Prostate gland (tissue), 2 donors: Measurements from ENCODE around the gene GAS6. TPM values are rescaled to one million over a fixed set of nuclear protein-coding genes. Genes with fewer than 3 reads are reported as not detected.

ENCODE experiments used
- DNase-seq: peaks from one replicate; pipeline ENCODE4 v3.0.0-alpha.2; 2019; ENCODE audit warnings: low spot score
- H3K27ac ChIP-seq, 2 donors: fragments of 200-600 bp; sonication (generic); 2 replicates each; pipeline ENCODE4 v1.5.1; 2017 to 2019
- H3K27me3 ChIP-seq: fragments of 200-600 bp; sonication (generic); replicated peaks from 2 replicates; pipeline ENCODE4 v1.5.1; 2019; ENCODE audit not compliant: insufficient read depth
- H3K36me3 ChIP-seq, 2 donors: fragments of 200-600 bp; sonication (generic); 1 replicate in 1 of 2; 2 replicates in 1 of 2; pipeline versions ENCODE4 v1.5.1 to v1.8.1; 2017 to 2019
- H3K4me1 ChIP-seq: fragments of 200-600 bp; sonication (generic); replicated peaks from 2 replicates; pipeline ENCODE4 v1.5.1; 2019
- H3K4me3 ChIP-seq, 2 donors: fragments of 200-600 bp; sonication (generic); 2 replicates each; pipeline ENCODE4 v1.5.1; 2017 to 2019
- H3K9me3 ChIP-seq: fragments of 200-600 bp; sonication (generic); 2 replicates; pipeline ENCODE4 v1.5.1; 2017
- POLR2A ChIP-seq: fragments of 450-650 bp; IDR thresholded peaks from one replicate; pipeline ENCODE4 v1.6.1; 2016; ENCODE audit warnings: antibody characterized with exemption, mild to moderate bottlenecking
- POLR2AphosphoS5 ChIP-seq: sonication (generic); formaldehyde crosslinking; IDR thresholded peaks from one replicate; pipeline ENCODE4 v1.6.1; 2017; ENCODE audit warnings: antibody characterized with exemption
- WGBS: methylation state at CpG from one replicate; pipeline ENCODE4 v1.1.5; 2018; 5-methylcytosine and 5-hydroxymethylcytosine counted together
- intact Hi-C: fragments of 100-400 bp; cut with DNase I; formaldehyde crosslinking; loops from one replicate; pipeline ENCODE4 v1.14.2; 2022
- total RNA-seq, 2 donors: library from RNA; depleted of rRNA; stranded (reverse); fragments of >200 nt; gene quantifications; one replicate each; pipeline ENCODE4 v1.1.0, GENCODE V29; 2016
- TF ChIP-seq, protein P1 (sequence below), 4 experiments: fragments of 200-600 bp in 2 of 4; fragments of 450-650 bp in 2 of 4; sonication (generic) in 2 of 4; IDR thresholded peaks; 1 replicate in 3 of 4; 2 replicates in 1 of 4; pipeline ENCODE4 v1.5.1; 2016 to 2019; ENCODE audit warnings: antibody characterized with exemption in 4 of 4, mild to moderate bottlenecking in 2 of 4, moderate library complexity in 2 of 4

Gene GAS6
- total RNA-seq, 2 donors from 2014 or later = 116 to 432 TPM

GRCh38 chr13:113902986-113903775, 39.3 kb upstream of the GAS6 start:
- Histone ChIP-seq H3K9me3 (no peaks in the 10 kb centered on the region), H3K4me1 (no peaks in the 10 kb centered on the region), H3K27me3 (no peaks in the 10 kb centered on the region), H3K4me3 (no peak overlapping the region), H3K36me3 (no peaks in the 10 kb centered on the region), H3K27ac (no peak overlapping the region)
- intact Hi-C loops = loop anchor here (5.0 kb wide), 1 partner anchor 41 kb away; the partner anchor contains the start of gene GAS6
- TF ChIP-seq POLR2AphosphoS5 (no peak), POLR2A (no peak)
- TF ChIP-seq, protein P1, sequence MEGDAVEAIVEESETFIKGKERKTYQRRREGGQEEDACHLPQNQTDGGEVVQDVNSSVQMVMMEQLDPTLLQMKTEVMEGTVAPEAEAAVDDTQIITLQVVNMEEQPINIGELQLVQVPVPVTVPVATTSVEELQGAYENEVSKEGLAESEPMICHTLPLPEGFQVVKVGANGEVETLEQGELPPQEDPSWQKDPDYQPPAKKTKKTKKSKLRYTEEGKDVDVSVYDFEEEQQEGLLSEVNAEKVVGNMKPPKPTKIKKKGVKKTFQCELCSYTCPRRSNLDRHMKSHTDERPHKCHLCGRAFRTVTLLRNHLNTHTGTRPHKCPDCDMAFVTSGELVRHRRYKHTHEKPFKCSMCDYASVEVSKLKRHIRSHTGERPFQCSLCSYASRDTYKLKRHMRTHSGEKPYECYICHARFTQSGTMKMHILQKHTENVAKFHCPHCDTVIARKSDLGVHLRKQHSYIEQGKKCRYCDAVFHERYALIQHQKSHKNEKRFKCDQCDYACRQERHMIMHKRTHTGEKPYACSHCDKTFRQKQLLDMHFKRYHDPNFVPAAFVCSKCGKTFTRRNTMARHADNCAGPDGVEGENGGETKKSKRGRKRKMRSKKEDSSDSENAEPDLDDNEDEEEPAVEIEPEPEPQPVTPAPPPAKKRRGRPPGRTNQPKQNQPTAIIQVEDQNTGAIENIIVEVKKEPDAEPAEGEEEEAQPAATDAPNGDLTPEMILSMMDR (IDR thresholded peaks at IDR 0.05) = no peak
- 79% methylated on average over 20 of the region's 20 CpGs for WGBS
- no peak for DNase-seq

DNA sequence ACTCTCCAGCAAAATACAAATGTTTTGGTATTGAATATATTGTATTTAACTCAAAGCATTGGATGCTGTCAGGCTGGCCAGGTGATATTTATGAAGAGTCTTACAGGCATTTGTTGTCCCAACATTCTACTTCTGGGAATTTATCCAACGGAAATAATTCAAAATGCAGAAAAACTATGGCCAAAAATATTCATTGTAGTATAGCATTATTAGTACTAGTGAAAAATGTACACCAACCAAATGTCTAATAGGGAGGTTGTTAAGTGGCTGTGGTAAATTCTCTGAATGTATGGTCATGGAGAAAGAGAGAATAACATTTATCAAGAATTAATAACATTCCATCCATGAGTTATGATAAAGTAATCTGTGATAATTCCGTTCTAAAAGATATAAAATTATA, 38.6 kb upstream of the GAS6 start:
- 64% methylated on average over 2 of the region's 2 CpGs for WGBS
- Histone ChIP-seq H3K9me3 (no peaks in the 10 kb centered on the region), H3K4me1 (no peaks in the 10 kb centered on the region), H3K27me3 (no peaks in the 10 kb centered on the region), H3K4me3 (no peak overlapping the region), H3K27ac (no peak overlapping the region), H3K36me3 (no peaks in the 10 kb centered on the region)
- no peak for DNase-seq
- TF ChIP-seq, protein P1 (IDR thresholded peaks at IDR 0.05) = no peak
- TF ChIP-seq POLR2A = no peak
- TF ChIP-seq POLR2AphosphoS5 = no peak
- intact Hi-C loops = loop anchor here (5.0 kb wide), 1 partner anchor 40 kb away; the partner anchor contains the start of gene GAS6

GRCh38 chr13:113901642-113902041, 37.8 kb upstream of the GAS6 start:
- TF ChIP-seq, protein P1 (IDR thresholded peaks at IDR 0.05) = no peak
- TF ChIP-seq POLR2A = no peak
- intact Hi-C loops = loop anchor here (5.0 kb wide), 1 partner anchor 39 kb away; the partner anchor contains the start of gene GAS6
- no peaks in the 10 kb centered on the region for H3K4me1 ChIP-seq
- no peak overlapping the region for H3K27ac ChIP-seq
- no peaks in the 10 kb centered on the region for H3K36me3 ChIP-seq
- WGBS = 92% methylated on average over 9 of the region's 9 CpGs
- no peaks in the 10 kb centered on the region for H3K9me3 ChIP-seq
- no peaks in the 10 kb centered on the region for H3K27me3 ChIP-seq
- H3K4me3 ChIP-seq = no peak overlapping the region
- no peak for DNase-seq

GRCh38 chr13:113901231-113901630, 37.4 kb upstream of the GAS6 start:
- 61% methylated on average over 7 of the region's 7 CpGs for WGBS
- no peaks in the 10 kb centered on the region for H3K27me3 ChIP-seq
- no peak overlapping the region for H3K4me3 ChIP-seq
- intact Hi-C loops = loop anchor here (5.0 kb wide), 1 partner anchor 39 kb away; the partner anchor contains the start of gene GAS6
- no peaks in the 10 kb centered on the region for H3K4me1 ChIP-seq
- no peaks in the 10 kb centered on the region for H3K9me3 ChIP-seq
- H3K36me3 ChIP-seq = no peaks in the 10 kb centered on the region
- DNase-seq = no peak
- no peak for TF ChIP-seq POLR2AphosphoS5
- TF ChIP-seq POLR2A = no peak
- TF ChIP-seq, protein P1 (IDR thresholded peaks at IDR 0.05) = no peak
- no peak overlapping the region for H3K27ac ChIP-seq

DNA sequence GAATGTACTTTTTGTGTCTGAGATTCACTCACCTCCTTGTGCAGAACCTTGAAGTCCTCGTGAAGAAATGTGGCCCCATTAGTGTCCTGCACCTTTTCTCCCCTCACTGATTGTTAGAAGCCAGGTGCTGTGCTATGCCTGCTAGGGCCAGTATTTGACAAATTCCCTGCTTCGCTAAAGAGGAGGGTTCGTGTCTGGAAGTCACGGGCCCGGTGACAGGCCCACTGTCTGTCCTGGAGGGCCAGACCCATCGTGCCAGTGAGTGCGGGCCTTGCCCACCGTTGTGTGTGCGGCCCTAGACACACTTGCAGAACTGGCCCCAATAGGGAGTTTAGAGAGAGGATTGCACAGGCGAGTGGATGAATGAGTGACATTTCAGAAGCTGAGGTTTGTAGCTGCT, 36.8 kb upstream of the GAS6 start:
- Histone ChIP-seq H3K9me3 (no peaks in the 10 kb centered on the region), H3K27me3 (no peaks in the 10 kb centered on the region), H3K27ac (no peak overlapping the region), H3K4me3 (no peak overlapping the region), H3K36me3 (no peaks in the 10 kb centered on the region), H3K4me1 (no peaks in the 10 kb centered on the region)
- no peak for DNase-seq
- WGBS = 80% methylated on average over 10 of the region's 10 CpGs
- intact Hi-C loops = loop anchor here (5.0 kb wide), 1 partner anchor 38 kb away; the partner anchor contains the start of gene GAS6
- TF ChIP-seq, protein P1 (IDR thresholded peaks at IDR 0.05) = no peak
- TF ChIP-seq POLR2AphosphoS5 = no peak
- TF ChIP-seq POLR2A = no peak
